Panc1 (cell line): ENCODE results near the gene FREM2.

ENCODE experiments used
- POLR2AphosphoS5 ChIP-seq: IDR thresholded peaks from 2 replicates; pipeline ENCODE4 v1.6.1; 2012; ENCODE audit warnings: mild to moderate bottlenecking, low read depth, low read length, moderate library complexity
- TF ChIP-seq, protein P1 (sequence below): fragments of 450-650 bp; IDR thresholded peaks from 2 replicates; pipeline ENCODE4 v1.5.1; 2017; ENCODE audit warnings: mild to moderate bottlenecking

DNA sequence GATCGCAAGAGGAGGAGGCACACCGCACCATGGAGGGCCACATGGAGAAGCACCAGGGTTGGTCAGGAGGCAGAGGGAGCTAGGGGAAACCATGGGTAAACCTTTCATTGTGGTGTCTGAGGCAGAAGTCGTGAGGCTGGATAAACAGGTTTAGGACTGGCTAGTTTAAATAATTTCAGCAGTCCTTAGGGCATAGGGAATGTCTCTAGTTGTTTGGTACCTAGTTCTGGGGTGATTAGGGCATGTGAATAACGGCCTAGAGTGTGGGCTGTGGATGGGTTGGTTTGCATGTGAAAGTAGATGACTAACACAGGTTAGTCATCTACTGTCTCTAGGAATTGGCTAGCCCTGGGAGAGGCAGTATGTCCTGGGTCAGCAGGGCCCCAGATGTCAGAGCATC is 201.4 kb downstream of the FREM2 start:
- TF ChIP-seq, protein P1, sequence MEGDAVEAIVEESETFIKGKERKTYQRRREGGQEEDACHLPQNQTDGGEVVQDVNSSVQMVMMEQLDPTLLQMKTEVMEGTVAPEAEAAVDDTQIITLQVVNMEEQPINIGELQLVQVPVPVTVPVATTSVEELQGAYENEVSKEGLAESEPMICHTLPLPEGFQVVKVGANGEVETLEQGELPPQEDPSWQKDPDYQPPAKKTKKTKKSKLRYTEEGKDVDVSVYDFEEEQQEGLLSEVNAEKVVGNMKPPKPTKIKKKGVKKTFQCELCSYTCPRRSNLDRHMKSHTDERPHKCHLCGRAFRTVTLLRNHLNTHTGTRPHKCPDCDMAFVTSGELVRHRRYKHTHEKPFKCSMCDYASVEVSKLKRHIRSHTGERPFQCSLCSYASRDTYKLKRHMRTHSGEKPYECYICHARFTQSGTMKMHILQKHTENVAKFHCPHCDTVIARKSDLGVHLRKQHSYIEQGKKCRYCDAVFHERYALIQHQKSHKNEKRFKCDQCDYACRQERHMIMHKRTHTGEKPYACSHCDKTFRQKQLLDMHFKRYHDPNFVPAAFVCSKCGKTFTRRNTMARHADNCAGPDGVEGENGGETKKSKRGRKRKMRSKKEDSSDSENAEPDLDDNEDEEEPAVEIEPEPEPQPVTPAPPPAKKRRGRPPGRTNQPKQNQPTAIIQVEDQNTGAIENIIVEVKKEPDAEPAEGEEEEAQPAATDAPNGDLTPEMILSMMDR, result no peak
- TF ChIP-seq POLR2AphosphoS5, result no peak
